ENCODE data around the gene SYDE2.

Gene SYDE2

DNA sequence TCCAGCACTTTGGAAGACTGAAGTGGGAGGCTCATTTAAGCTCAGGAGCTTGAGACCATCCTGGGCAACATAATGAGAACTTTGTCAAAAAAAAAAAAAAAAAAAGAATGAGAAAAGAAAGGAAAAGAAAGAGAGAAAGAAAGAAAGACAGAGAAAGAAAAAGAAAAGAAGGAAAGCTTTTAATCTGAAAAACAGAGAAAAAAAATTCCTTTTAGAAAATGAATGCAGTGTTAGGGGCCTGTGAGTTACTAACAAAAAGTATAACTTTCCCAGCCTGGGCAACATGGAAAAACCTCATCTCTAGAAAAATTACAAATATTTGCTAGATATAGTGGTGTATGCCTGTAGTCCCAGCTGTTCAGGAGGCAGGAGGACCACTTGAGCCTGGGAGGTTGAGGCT, 15.9 kb upstream of the SYDE2 start:
- in situ Hi-C loops (cut with MboI; ENCODE audit: low pct_unique_long_range_greater_than_20kb, low sequenced_read_pairs, unreplicated experiment), result no loop called here
- DNase-seq (ENCODE audit: low spot score), result no peak
- TF ChIP-seq, protein P1, sequence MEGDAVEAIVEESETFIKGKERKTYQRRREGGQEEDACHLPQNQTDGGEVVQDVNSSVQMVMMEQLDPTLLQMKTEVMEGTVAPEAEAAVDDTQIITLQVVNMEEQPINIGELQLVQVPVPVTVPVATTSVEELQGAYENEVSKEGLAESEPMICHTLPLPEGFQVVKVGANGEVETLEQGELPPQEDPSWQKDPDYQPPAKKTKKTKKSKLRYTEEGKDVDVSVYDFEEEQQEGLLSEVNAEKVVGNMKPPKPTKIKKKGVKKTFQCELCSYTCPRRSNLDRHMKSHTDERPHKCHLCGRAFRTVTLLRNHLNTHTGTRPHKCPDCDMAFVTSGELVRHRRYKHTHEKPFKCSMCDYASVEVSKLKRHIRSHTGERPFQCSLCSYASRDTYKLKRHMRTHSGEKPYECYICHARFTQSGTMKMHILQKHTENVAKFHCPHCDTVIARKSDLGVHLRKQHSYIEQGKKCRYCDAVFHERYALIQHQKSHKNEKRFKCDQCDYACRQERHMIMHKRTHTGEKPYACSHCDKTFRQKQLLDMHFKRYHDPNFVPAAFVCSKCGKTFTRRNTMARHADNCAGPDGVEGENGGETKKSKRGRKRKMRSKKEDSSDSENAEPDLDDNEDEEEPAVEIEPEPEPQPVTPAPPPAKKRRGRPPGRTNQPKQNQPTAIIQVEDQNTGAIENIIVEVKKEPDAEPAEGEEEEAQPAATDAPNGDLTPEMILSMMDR (IDR thresholded peaks at IDR 0.05; ENCODE audit: extremely low read depth, insufficient read depth, missing control alignments), result no peak

DNA sequence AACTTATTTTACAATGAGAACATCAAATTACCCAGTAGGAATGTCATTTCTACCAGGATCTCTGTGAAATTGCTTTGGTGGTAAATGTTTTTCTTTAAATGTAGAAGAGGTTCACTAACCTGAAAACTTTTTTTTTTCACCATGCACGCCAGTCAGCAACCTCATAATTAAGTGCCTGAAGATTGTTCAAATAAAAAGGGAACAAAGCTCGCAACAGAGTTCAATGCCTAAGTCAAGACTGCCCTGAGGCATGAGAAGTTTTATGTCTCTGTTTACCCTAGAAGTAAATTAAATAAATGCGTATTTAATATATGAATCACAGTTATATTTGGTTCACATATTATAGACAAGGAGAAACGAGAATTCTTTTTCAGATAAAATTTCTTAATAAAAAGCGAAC, 13.8 kb upstream of the SYDE2 start:
- in situ Hi-C loops (cut with MboI; ENCODE audit: low pct_unique_long_range_greater_than_20kb, low sequenced_read_pairs, unreplicated experiment), result no loop called here
- TF ChIP-seq, protein P1 (IDR thresholded peaks at IDR 0.05; ENCODE audit: extremely low read depth, insufficient read depth, missing control alignments), result no peak
- DNase-seq (ENCODE audit: low spot score), result no peak

- TF ChIP-seq, protein P1 (IDR thresholded peaks at IDR 0.05; ENCODE audit: extremely low read depth, insufficient read depth, missing control alignments), result no peak
- in situ Hi-C loops (cut with MboI; ENCODE audit: low pct_unique_long_range_greater_than_20kb, low sequenced_read_pairs, unreplicated experiment), result no loop called here
- DNase-seq (ENCODE audit: low spot score), result no peak
Observed at GRCh38 chr1:85208488-85208887, 7.7 kb upstream of the SYDE2 start.

GRCh38 chr1:85203573-85204171, 2.9 kb upstream of the SYDE2 start:
- TF ChIP-seq, protein P1 (IDR thresholded peaks at IDR 0.05; ENCODE audit: extremely low read depth, insufficient read depth, missing control alignments), result no peak
- no peak for DNase-seq (ENCODE audit: low spot score)
- in situ Hi-C loops (cut with MboI; ENCODE audit: low pct_unique_long_range_greater_than_20kb, low sequenced_read_pairs, unreplicated experiment), result no loop called here

GRCh38 chr1:85202864-85203255, 2.0 kb upstream of the SYDE2 start:
- TF ChIP-seq, protein P1 (IDR thresholded peaks at IDR 0.05; ENCODE audit: extremely low read depth, insufficient read depth, missing control alignments), result no peak
- in situ Hi-C loops (cut with MboI; ENCODE audit: low pct_unique_long_range_greater_than_20kb, low sequenced_read_pairs, unreplicated experiment), result no loop called here
- no peak for DNase-seq (ENCODE audit: low spot score)

DNA sequence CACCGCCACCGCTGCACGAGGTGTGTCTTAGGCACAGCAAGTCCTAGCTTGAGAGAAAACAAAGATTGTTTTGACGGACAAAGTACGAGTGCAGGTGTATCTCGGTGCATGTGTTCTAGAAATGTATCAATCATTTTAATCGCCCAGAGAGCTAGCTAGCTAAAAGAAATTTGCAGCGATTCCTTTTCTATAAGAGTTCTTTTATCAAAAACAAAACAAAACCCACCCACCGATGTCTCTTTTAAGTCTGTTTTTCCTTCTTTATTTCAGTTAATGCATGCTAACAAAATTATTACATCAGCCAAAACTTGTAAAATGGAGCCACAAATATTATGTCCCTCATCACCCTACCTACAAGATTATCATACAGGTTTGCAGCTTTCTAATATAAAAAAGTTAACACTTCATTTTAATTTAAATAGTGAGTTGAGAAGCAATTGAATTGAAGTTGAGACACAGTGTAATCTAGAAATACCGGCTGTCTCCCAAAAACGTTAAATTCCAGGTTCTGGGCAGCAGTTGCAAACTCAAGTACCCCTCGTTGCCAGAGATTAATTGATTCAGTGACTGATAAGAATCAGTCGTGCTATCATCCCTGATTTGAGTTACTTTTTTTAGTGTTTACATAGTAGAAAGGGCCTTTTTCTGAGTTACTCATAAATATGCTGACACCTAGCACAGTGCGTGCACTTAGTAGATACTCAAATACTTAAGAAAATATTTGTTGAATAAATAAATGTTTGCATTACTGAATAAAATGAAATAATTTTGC, 1.5 kb upstream of the SYDE2 start:
- in situ Hi-C loops (cut with MboI; ENCODE audit: low pct_unique_long_range_greater_than_20kb, low sequenced_read_pairs, unreplicated experiment), result no loop called here
- TF ChIP-seq, protein P1 (IDR thresholded peaks at IDR 0.05; ENCODE audit: extremely low read depth, insufficient read depth, missing control alignments), result no peak
- DNase-seq (ENCODE audit: low spot score), result no peak
